ENCODE measurements around the gene PDE6G.

GRCh38 chr17:81608605-81609004 is 47.7 kb downstream of the PDE6G start:
- TF ChIP-seq CTCF (IDR thresholded peaks at IDR 0.05) = no peak
- TF ChIP-seq POLR2AphosphoS5 (IDR thresholded peaks at IDR 0.05; ENCODE audit: low read depth, low read length) = no peak
- no peak for TF ChIP-seq SIN3A (IDR thresholded peaks at IDR 0.05; ENCODE audit: borderline replicate concordance, insufficient read depth, low read depth, low read length)
